NCI-H345 treated with DMSO at 0.1 percent for 48 hours (cell line): ENCODE data around the gene NFIA.
A peak's percentile ranks its signal among the peaks of the same experiment; 100 is the strongest.

ENCODE experiments used
- DNase-seq: peaks from one replicate; lab custom pipeline; 2025; ENCODE audit not compliant: unreplicated experiment; lab: John Stamatoyannopoulos, UW

The NFIA gene

GRCh38 chr1:61207416-61207815 lies 125.1 kb downstream of the NFIA start:
- no peak for DNase-seq

DNA sequence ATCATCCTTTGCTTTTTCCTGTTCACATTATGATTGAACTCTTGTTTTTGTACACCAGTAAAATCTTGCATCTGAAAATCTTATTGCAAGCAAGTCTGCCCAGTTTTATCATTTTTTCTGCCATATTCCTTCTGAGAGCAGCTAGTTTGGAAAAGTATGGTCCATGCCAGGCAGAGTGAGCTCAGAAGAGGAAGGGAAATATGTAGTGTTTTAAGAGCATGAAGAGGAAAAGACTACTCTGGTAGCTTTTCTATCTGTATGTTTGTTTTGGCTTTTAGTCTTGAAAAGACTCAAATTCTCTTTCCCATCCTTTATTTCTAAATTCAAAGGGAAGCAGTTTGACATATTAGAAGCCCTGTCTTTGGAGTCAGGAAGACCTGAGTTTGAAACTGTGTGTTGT lies 125.8 kb downstream of the NFIA start:
- DNase-seq, result no peak

- DNase-seq, result no peak
Measured at GRCh38 chr1:61208831-61209230, 126.5 kb downstream of the NFIA start.

DNA sequence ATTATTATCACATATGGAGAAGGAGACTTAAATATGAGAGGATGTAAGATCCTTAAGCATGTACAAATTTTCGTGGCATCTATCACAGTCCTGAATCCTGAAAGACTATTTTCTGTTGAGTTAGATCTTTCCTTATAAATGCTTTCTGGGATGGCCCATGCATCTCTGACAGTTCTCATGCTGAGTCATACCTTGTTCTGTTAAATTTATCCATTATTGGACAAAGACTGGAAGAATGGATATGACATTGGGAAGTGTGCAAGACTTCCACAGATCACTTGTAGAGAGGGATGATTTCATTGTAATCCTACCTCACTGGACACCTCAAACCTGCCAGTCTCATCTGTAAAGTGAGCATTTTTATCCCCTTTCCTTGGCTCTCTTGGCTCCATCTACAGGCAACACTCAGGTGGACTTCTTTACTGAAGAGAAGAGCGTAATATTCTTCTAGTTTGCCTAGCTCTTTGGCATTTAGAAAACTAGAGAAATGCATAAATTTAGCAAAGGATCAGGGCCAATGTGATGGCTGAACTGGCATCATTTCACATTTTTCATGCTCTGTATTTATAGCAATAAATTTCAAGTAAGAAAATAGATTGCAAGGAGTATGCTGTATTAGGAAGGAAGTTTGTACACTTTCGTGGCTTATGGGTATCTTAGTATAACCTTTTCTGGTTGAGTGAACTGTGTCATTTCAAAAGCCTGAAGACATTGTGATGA lies 128.2 kb downstream of the NFIA start:
- DNase-seq, result no peak

DNA sequence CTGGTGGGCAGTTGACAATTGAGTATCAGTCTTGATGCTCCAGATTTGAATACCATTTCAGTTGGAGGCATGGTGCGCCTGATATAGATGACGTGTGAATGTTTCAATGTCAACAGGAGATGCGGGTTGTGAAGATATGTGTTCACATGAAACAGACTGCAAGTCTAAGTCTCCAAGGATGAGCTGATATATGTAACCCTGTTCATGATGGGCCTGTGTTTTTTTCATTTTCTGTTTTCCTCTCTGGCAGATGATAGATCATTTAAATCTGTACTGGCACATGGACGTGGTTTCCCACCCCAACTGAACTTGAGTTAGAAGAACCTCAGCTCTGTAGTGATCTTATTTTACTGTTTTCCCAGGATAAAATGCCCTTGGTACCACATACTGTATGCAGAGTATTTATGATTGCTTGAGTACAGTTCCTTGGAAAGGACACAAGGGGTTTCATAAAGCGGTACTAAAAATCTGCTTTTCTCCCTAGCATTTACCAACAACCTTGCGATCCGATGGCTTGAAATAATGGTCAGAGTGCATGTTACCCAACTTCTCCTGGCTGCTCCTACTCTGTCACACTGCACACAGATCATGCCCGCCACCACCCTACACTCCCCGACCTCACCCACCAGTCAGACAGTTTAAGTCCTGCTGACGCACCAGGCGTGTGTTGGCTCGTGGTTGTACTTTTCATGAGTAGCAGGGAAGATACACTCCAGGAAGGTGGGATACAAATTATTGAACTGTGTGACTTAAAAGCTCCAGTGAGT lies 131.1 kb downstream of the NFIA start:
- no peak for DNase-seq

GRCh38 chr1:61215119-61215518 lies 132.8 kb downstream of the NFIA start:
- no peak for DNase-seq

- DNase-seq, result no peak
Measured at GRCh38 chr1:61215676-61216289, 133.4 kb downstream of the NFIA start.

DNA sequence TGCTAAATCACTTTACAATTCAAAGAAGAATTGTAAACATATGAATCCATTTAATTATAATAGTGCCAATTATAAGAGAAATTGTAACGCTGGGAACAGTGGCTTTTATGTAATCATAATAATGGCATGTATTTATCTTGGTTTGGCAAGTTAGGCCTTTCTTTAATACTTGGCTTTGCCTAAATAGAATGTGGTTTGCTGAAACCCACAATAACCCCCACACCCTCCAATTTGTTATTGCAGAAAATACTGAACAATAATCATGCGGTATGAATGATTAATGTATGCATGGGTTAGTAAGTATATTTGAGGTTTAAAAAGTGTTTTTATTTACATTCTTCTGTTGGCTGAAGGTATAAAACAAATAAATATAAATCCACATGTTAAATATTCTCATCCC lies 138.2 kb downstream of the NFIA start:
- DNase-seq, result no peak

- no peak for DNase-seq
Measured at GRCh38 chr1:61221642-61222041, 139.3 kb downstream of the NFIA start.

DNA sequence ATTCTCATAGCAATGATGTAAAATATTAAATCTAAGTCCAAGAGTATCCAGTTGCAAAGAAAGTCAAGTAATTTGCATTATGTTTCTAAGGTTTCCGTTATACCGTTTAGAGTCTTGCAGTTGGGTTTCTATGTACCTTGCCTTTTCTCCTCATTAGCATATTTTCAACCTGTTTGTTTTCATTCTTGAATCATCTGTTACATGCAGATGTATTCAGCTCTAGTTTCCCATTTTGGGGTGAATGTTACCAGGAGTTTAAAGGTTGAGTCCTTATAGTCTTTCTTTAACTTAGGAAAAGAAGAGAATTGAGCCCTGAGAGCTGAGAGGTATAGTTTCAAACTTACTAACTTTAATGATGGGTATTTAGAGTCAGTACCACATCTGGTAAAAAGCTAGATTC lies 139.9 kb downstream of the NFIA start:
- DNase-seq, result no peak

GRCh38 chr1:61223140-61223539 lies 140.8 kb downstream of the NFIA start:
- DNase-seq, result no peak

DNA sequence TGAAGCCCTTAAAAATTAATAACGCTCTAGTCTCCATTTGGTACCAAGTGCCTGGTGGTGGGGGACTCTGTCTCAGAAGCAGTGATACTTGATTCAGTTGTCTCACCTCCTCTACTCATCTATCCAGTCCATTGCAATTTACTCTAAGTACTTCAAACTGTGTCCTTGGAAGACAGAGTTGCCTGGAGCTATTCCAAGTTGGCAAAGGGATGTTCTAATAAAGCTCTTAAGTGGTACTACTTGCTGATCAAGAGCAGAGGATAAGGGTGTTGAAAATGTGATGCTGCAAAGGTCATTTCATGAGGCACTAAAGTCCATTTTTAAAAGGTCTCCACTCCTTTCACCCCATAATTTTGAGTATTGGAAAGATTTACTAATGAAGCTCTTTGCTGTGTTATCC lies 142.2 kb downstream of the NFIA start:
- no peak for DNase-seq

DNA sequence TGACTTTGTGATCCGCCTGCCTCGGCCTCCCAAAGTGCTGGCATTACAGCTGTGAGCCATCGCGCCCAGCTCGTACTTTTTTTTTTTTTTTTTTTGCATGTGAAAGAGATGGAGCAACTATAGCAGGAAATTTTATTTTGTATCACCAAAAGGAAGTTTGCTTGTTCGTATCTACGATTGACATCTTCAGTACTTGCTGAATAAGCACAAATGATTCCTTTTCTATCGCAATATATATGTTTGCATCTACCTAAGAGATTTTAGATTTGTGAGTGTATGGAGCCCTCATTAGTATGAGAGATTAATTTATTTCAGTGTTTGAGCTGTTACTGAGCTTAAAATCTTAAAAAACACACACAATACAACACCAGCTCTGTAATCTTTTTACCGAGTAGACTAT lies 143.1 kb downstream of the NFIA start:
- DNase-seq, result no peak

GRCh38 chr1:61226791-61227567 lies 144.6 kb downstream of the NFIA start:
- DNase-seq, result peak; percentile 80

GRCh38 chr1:61227857-61228550 lies 145.6 kb downstream of the NFIA start:
- DNase-seq, result no peak

DNA sequence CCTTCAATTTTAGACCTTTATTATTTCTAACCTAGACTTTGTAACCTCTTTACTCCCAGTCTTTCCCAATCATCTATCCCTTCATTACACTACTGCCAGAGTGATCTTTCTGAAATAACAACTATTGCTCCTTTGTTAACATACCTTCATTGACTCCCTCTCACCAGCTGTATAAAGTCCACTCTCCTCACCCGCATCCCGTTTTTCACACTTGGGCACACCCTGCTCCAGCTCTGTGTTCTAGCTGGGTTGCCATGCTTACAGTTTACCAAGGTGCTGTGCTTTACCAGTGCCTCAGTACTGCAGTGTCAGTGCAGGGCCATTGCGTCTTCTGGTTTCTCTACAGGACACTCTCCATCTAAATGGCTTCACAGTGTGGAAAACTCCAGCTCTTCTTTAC lies 148.2 kb downstream of the NFIA start:
- DNase-seq, result no peak

DNA sequence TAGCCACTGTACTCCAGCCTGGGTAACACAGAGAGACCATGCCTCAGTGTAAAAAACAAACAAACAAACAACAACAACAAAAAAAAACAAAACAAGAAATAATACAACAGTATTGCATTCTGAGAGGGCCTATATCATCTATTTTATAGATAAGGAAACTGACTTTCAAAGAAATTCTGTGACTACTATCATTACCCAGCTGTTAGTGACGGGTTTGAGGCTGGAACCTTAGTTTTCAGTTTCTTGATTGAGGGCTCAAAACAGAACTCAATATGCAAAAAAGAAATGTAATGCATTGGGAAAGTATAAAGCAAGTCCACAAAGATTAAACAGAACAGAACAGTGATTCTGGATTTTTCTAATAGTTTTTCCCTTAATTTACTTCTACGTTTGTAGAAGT lies 149.4 kb downstream of the NFIA start:
- DNase-seq, result no peak

DNA sequence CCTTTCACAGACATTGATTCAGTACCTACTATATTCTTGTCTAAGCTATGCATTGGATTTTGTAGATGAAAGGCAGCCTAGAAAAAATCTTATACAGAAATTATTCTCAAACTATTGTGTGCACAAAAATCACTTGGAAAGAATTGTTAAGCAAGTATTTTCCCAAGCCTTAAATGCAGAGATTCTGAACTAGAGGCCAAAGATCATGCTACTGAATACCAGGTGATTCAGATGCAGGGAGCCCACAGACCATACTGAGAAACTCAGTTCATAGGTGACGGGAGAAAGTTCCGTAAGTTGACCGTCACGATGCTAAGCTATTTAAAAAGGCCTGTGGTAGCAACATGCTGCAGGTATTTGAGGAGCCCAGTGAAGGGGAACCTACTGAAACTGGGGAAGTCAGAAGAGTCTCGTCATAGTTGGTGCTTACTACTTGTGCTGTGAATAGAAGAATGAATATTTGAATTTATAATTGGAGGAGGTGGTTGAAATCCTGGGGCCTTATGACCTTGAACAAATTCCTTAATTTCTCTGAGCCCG lies 150.8 kb downstream of the NFIA start:
- no peak for DNase-seq

DNA sequence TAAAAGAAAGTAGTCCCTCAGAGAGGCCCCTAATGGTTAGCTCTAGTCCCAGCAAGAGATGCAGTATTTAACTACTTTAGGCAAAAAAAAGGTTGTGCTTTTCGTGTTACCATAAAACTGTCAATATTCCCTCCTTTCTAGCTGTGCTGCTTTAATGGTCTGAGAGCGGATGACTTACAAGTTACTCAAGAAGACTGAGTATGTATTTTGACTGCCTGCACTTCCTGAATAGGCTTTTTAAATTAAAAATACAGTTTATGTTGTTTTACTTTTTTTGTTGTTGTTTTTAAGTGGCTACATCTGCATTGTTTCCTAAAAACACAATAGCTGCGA lies 152.2 kb downstream of the NFIA start:
- DNase-seq, result no peak

DNA sequence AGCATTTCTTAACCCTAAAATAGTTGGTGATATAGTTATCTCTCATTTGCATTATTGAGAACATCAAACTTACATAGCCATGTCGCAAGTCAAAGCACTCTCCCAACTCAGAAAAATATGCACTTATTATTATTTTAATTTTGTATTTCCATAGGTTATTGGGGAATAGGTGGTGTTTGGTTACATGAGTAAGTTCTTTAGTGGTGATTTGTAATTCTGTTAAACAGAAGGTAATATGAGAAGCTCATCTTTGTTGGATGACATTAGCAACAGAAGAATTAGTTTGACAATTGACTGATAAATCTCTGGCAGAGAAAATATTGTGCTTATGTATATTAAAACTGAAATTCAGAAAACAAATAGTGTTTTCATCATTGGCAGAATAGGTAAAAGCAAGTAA lies 154.8 kb downstream of the NFIA start:
- no peak for DNase-seq
